SU-DHL-6 (cell line): ENCODE data around the gene IL17RE.
"Not testable (repeated sequence)": the region's sequence is repeated elsewhere in the genome, so short reads cannot be mapped to it uniquely, and the experiment has no call there.

Source experiments
- H2AFZ ChIP-seq: fragments of 200-600 bp; sonication (generic); 2 replicates; pipeline ENCODE4 v1.6.1; 2014; ENCODE audit warnings: low read depth, mild to moderate bottlenecking, moderate library complexity, mixed read lengths, antibody characterized with exemption, low read length; ENCODE audit not compliant: severe bottlenecking
- H3F3A ChIP-seq: fragments of 200-600 bp; shearing (Covaris generic); 2 replicates; pipeline ENCODE4 v1.6.0; 2016; ENCODE audit warnings: antibody characterized with exemption, mild to moderate bottlenecking; ENCODE audit not compliant: insufficient read depth
- H3K27ac ChIP-seq: fragments of 200-600 bp; sonication (generic); 2 replicates; pipeline ENCODE4 v1.5.1; 2016; ENCODE audit warnings: low read depth, mild to moderate bottlenecking, low read length, moderate library complexity, mixed read lengths
- H3K27me3 ChIP-seq: fragments of 200-600 bp; sonication (generic), shearing (Covaris generic); 2 replicates; pipeline ENCODE4 v1.6.0; 2014; ENCODE audit warnings: mild to moderate bottlenecking, low read length
- H3K36me3 ChIP-seq: fragments of 200-600 bp; sonication (generic); 2 replicates; pipeline ENCODE4 v1.6.1; 2014; ENCODE audit warnings: mild to moderate bottlenecking, low read length, mixed read lengths
- H3K4me2 ChIP-seq: fragments of 300-600, 200-600 bp; shearing (Covaris generic), sonication (generic); 2 replicates; pipeline ENCODE4 v1.6.0; 2014; ENCODE audit warnings: low read length, low read depth, mild to moderate bottlenecking; ENCODE audit not compliant: poor library complexity, severe bottlenecking
- H3K4me3 ChIP-seq: fragments of 200-600 bp; sonication (generic); 2 replicates; pipeline ENCODE4 v1.5.1; 2014; ENCODE audit warnings: antibody characterized with exemption, low read length, mild to moderate bottlenecking, mixed read lengths; ENCODE audit not compliant: insufficient read depth, poor library complexity, severe bottlenecking
- H3K79me2 ChIP-seq: fragments of 200-600 bp; sonication (generic); 2 replicates; pipeline ENCODE4 v1.6.1; 2014; ENCODE audit warnings: mild to moderate bottlenecking, low read length, moderate library complexity; ENCODE audit not compliant: insufficient read depth
- H3K9ac ChIP-seq: fragments of 200-600 bp; sonication (generic); 2 replicates; pipeline ENCODE4 v1.7.0; 2014; ENCODE audit warnings: mild to moderate bottlenecking, low read length
- H3K9me2 ChIP-seq: fragments of 200-600 bp; sonication (generic); replicated peaks from 2 replicates; pipeline ENCODE4 v1.6.1; 2014; ENCODE audit warnings: low read length; ENCODE audit not compliant: insufficient read depth
- H3K9me3 ChIP-seq: fragments of 200-600 bp; sonication (generic); 2 replicates; pipeline ENCODE4 v1.6.1; 2014; ENCODE audit warnings: low read length, mixed read lengths; ENCODE audit not compliant: insufficient read depth
- H4K20me1 ChIP-seq: fragments of 200-600 bp; sonication (generic); 2 replicates; pipeline ENCODE4 v1.6.1; 2014; ENCODE audit warnings: low read depth, mild to moderate bottlenecking, antibody characterized with exemption, low read length, moderate library complexity, mixed read lengths
- CTCF ChIP-seq: fragments of 200-600 bp; sonication (generic); IDR thresholded peaks from one replicate; pipeline ENCODE4 v1.5.1; 2017; ENCODE audit warnings: antibody characterized with exemption, mild to moderate bottlenecking, low read length, moderate library complexity; ENCODE audit not compliant: insufficient read depth, poor library complexity, severe bottlenecking
- EZH2phosphoT487 ChIP-seq: fragments of 200-600 bp; sonication (generic), shearing (Covaris generic); conservative IDR thresholded peaks from 2 replicates; pipeline ENCODE4 v1.6.1; 2018; ENCODE audit warnings: mild to moderate bottlenecking, antibody characterized with exemption, low read length, moderate library complexity, mixed read lengths

The IL17RE gene

GRCh38 chr3:9863058-9863772 lies 39.4 kb upstream of the IL17RE start:
- no peak overlapping the region for H2AFZ ChIP-seq
- H3F3A ChIP-seq = no peaks in the 10 kb centered on the region
- H3K4me2 ChIP-seq = no peak overlapping the region
- H3K4me3 ChIP-seq = no peak overlapping the region
- TF ChIP-seq CTCF = no peak
- no peak for TF ChIP-seq EZH2phosphoT487
- no peak overlapping the region for H3K9ac ChIP-seq
- H3K27ac ChIP-seq = no peak overlapping the region
- no peaks in the 10 kb centered on the region for H4K20me1 ChIP-seq
- H3K36me3 ChIP-seq = no peaks in the 10 kb centered on the region
- H3K9me2 ChIP-seq = no peaks in the 10 kb centered on the region
- H3K79me2 ChIP-seq = no peaks in the 10 kb centered on the region
- no peaks in the 10 kb centered on the region for H3K27me3 ChIP-seq
- no peaks in the 10 kb centered on the region for H3K9me3 ChIP-seq

- H2AFZ ChIP-seq = no peak overlapping the region
Observed at GRCh38 chr3:9864200-9864927, 38.3 kb upstream of the IL17RE start.

GRCh38 chr3:9865125-9865637 lies 37.5 kb upstream of the IL17RE start:
- H3K4me2 ChIP-seq, H3K27me3 ChIP-seq, H2AFZ ChIP-seq, H3K27ac ChIP-seq, H3K79me2 ChIP-seq, H3F3A ChIP-seq, H3K4me3 ChIP-seq, H3K9me2 ChIP-seq, H3K36me3 ChIP-seq, H3K9ac ChIP-seq, H3K9me3 ChIP-seq, H4K20me1 ChIP-seq: not testable (repeated sequence)

More at GRCh38 chr3:9864200-9864927, 38.3 kb upstream of the IL17RE start:
- Histone ChIP-seq H3K27ac (no peak overlapping the region), H3K9me3 (no peaks in the 10 kb centered on the region), H4K20me1 (no peaks in the 10 kb centered on the region), H3K9ac (no peak overlapping the region), H3K36me3 (no peaks in the 10 kb centered on the region), H3K9me2 (no peaks in the 10 kb centered on the region), H3K4me3 (no peak overlapping the region), H3K4me2 (no peak overlapping the region), H3F3A (no peaks in the 10 kb centered on the region), H3K27me3 (no peaks in the 10 kb centered on the region), H3K79me2 (no peaks in the 10 kb centered on the region)
- TF ChIP-seq EZH2phosphoT487 = no peak
- TF ChIP-seq CTCF = no peak

- TF ChIP-seq CTCF (no peak), EZH2phosphoT487 (no peak)
- no peaks in the 10 kb centered on the region for H4K20me1 ChIP-seq
- H3F3A ChIP-seq = no peaks in the 10 kb centered on the region
- no peak overlapping the region for H3K4me3 ChIP-seq
- H2AFZ ChIP-seq = no peak overlapping the region
- no peaks in the 10 kb centered on the region for H3K36me3 ChIP-seq
- no peaks in the 10 kb centered on the region for H3K9me2 ChIP-seq
- H3K27ac ChIP-seq = no peak overlapping the region
- no peak overlapping the region for H3K9ac ChIP-seq
- no peaks in the 10 kb centered on the region for H3K79me2 ChIP-seq
- no peaks in the 10 kb centered on the region for H3K9me3 ChIP-seq
- H3K4me2 ChIP-seq = no peak overlapping the region
- H3K27me3 ChIP-seq = no peaks in the 10 kb centered on the region
Observed at GRCh38 chr3:9866639-9867038, 36.0 kb upstream of the IL17RE start.
